B cell (primary cell): ENCODE data around the gene ITPK1. TPM values are rescaled to one million over a fixed set of nuclear protein-coding genes. Genes with fewer than 3 reads are reported as not detected.
A peak's percentile ranks its signal among the peaks of the same experiment; 100 is the strongest.

Source experiments
- ATAC-seq: fragments of 200-7000 bp; cut with Tn5 transposase; one replicate; pipeline ENCODE4 v1.10.0; 2021; ENCODE audit warnings: low read depth, mild to moderate bottlenecking, moderate number of reproducible peaks, moderate library complexity
- CTCF ChIA-PET: fragments of 350-600 bp; sonication (Branson Sonifier 250); formaldehyde crosslinking; loops from one replicate; lab custom pipeline; 2021; ENCODE audit warnings: antibody characterized with exemption, inconsistent platforms; lab: Charles Lee
- POLR2A ChIA-PET: fragments of 350-600 bp; sonication (Branson Sonifier 250); formaldehyde crosslinking; loops from one replicate; lab custom pipeline; 2021; ENCODE audit warnings: antibody characterized with exemption; lab: Charles Lee
- DNase-seq: peaks from one replicate; pipeline ENCODE4 v3.0.0; 2013
- H2AFZ ChIP-seq: 2 replicates; pipeline ENCODE4 v1.6.1; 2012; ENCODE audit warnings: mild to moderate bottlenecking, low read depth, low read length; ENCODE audit not compliant: insufficient read depth, poor library complexity, severe bottlenecking
- H3K27ac ChIP-seq, 2 donors: 1 replicate in 1 of 2; 2 replicates in 1 of 2; pipeline ENCODE4 v1.5.1; 2012 to 2013; ENCODE audit warnings: low read length in 2 of 2, mild to moderate bottlenecking in 2 of 2, moderate library complexity in 1 of 2
- H3K27me3 ChIP-seq, 4 experiments: fragments of 200-600 bp in 1 of 4; sonication (generic) in 1 of 4; replicated peaks in 1 of 4; 1 replicate in 2 of 4; 2 replicates in 2 of 4; pipeline versions ENCODE4 v1.6.1 to v1.7.0; 2013 to 2016; ENCODE audit warnings: low read length in 3 of 4, mild to moderate bottlenecking in 2 of 4, mixed read lengths in 1 of 4, moderate library complexity in 1 of 4; ENCODE audit not compliant: insufficient read depth in 4 of 4, control insufficient read depth in 3 of 4; ENCODE audit errors: control extremely low read depth in 1 of 4
- H3K36me3 ChIP-seq, 2 experiments: replicated peaks in 1 of 2; 1 replicate in 1 of 2; 2 replicates in 1 of 2; pipeline versions ENCODE4 v1.6.1 to v1.7.1; 2013; ENCODE audit warnings: low read length in 1 of 2; ENCODE audit not compliant: insufficient read depth in 2 of 2, control insufficient read depth in 1 of 2; ENCODE audit errors: control extremely low read depth in 1 of 2, extremely low read depth in 1 of 2
- H3K4me1 ChIP-seq, 2 donors: fragments of 200-600 bp in 1 of 2; sonication (generic) in 1 of 2; 1 replicate in 1 of 2; 2 replicates in 1 of 2; pipeline versions ENCODE4 v1.5.1 to v1.6.1; 2013 to 2017; ENCODE audit warnings: low read length in 2 of 2; ENCODE audit not compliant: control insufficient read depth in 2 of 2, insufficient read depth in 2 of 2
- H3K4me2 ChIP-seq: replicated peaks from 2 replicates; pipeline ENCODE3; 2012; ENCODE audit warnings: mild to moderate bottlenecking, low read depth, low read length; ENCODE audit not compliant: poor library complexity, severe bottlenecking
- H3K4me3 ChIP-seq, 5 experiments: fragments of 200-600 bp in 1 of 5; sonication (generic) in 1 of 5; 1 replicate in 3 of 5; 2 replicates in 2 of 5; pipeline versions ENCODE4 v1.5.1 to v1.7.0; 2011 to 2016; ENCODE audit warnings: low read length in 4 of 5, mild to moderate bottlenecking in 4 of 5, low read depth in 2 of 5, control low read depth in 1 of 5, moderate library complexity in 1 of 5; ENCODE audit not compliant: insufficient read depth in 1 of 5; ENCODE audit errors: control extremely low read depth in 1 of 5, extremely low read depth in 1 of 5
- H3K79me2 ChIP-seq: fragments of 200-600 bp; sonication (generic); one replicate; pipeline ENCODE4 v1.6.0; 2016; ENCODE audit warnings: low read length; ENCODE audit not compliant: control insufficient read depth, insufficient read depth
- H3K9ac ChIP-seq: fragments of 200-600 bp; sonication (generic); 2 replicates; pipeline ENCODE4 v1.6.1; 2017; ENCODE audit warnings: mild to moderate bottlenecking, low read length, moderate library complexity
- H3K9me3 ChIP-seq, 3 donors: one replicate each; pipeline versions ENCODE4 v1.6.1 to v1.7.1; 2013; ENCODE audit warnings: low read length in 2 of 3; ENCODE audit not compliant: control insufficient read depth in 2 of 3, insufficient read depth in 1 of 3; ENCODE audit errors: control extremely low read depth in 1 of 3
- H4K20me1 ChIP-seq: 2 replicates; pipeline ENCODE4 v1.6.0; 2012; ENCODE audit warnings: mild to moderate bottlenecking, low read length; ENCODE audit not compliant: insufficient read depth, control insufficient read depth, poor library complexity, severe bottlenecking
- H3K27ac Mint-ChIP-seq: one replicate; pipeline ENCODE4 v1.8.0; 2021; ENCODE audit warnings: mixed read lengths
- H3K27me3 Mint-ChIP-seq: one replicate; pipeline ENCODE4 v1.8.0; 2021; ENCODE audit warnings: mixed read lengths
- H3K4me1 Mint-ChIP-seq: one replicate; pipeline ENCODE4 v1.8.0; 2021; ENCODE audit warnings: mixed read lengths
- H3K4me3 Mint-ChIP-seq: one replicate; pipeline ENCODE4 v1.8.0; 2021; ENCODE audit warnings: mixed read lengths
- H3K9me3 Mint-ChIP-seq: one replicate; pipeline ENCODE4 v1.8.0; 2022; ENCODE audit warnings: mixed read lengths; ENCODE audit not compliant: insufficient read depth
- EZH2 ChIP-seq: IDR thresholded peaks from 2 replicates; pipeline ENCODE4 v1.6.1; 2012; ENCODE audit warnings: borderline replicate concordance, low read depth, mild to moderate bottlenecking, moderate library complexity, low read length; ENCODE audit not compliant: insufficient read depth, poor library complexity, severe bottlenecking
- WGBS: methylation state at CpG from one replicate; pipeline ENCODE4 v1.1.5; 2013; ENCODE audit warnings: missing lambda C conversion rate; ENCODE audit not compliant: insufficient coverage; 5-methylcytosine and 5-hydroxymethylcytosine counted together
- intact Hi-C: fragments of 100-400 bp; cut with micrococcal nuclease; formaldehyde crosslinking; loops from one replicate; pipeline ENCODE4 v1.10.0; 2022
- polyA plus RNA-seq: library from polyadenylated mRNA; depleted of rRNA; stranded (reverse); fragments of >200 nt; gene quantifications from 2 replicates; pipeline ENCODE4 v1.2.3, GENCODE V29; 2012
- total RNA-seq, 2 donors: library from RNA; stranded (reverse); fragments of 120-200 nt in 1 of 2; gene quantifications; 1 replicate in 1 of 2; 2 replicates in 1 of 2; pipeline versions ENCODE4 v1.2.3 to v1.2.4, GENCODE V29; 2013 to 2022
- TF ChIP-seq, protein P1 (sequence below): fragments of 200-600 bp; IDR thresholded peaks from one replicate; pipeline ENCODE4 v1.8.0; 2022; ENCODE audit warnings: antibody characterized with exemption, mild to moderate bottlenecking

ITPK1 gene
- total and polyA plus RNA-seq, 2 donors (not counting 1 experiment from before 2014, with no cell fraction given), result 46.0 to 46.9 TPM

DNA sequence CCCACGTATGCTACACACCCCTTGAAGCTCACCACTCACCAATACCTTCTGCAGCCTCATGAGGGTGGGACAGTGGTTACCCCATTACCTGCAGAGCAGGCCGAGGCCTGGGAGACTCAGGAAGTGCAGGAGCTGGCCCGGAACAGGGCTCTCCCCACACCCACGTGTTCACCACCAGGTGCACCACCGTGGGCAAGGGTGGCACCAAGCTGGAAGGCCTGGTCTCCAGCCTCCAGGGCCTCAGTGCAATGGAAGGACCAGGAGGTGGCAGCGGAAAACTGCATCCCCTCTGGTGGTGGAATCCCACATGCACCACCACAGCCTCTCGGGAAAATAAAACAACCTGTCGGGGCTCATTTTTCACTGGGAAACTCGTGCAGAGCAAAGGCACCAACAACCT, 36.4 kb downstream of the ITPK1 start:
- Histone ChIP-seq H3K4me1 (peaks cover 20 to 52% of the 10 kb centered on the region in 2 donors), H3K4me3 (no peak overlapping the region), H3K79me2 (peaks cover 80% of the 10 kb centered on the region), H3K36me3 (no peaks in the 10 kb centered on the region), H4K20me1 (peaks cover 13% of the 10 kb centered on the region), H2AFZ (no peak overlapping the region), H3K9me3 (peaks cover 0 to 7% (median 0%) of the 10 kb centered on the region in 3 donors), H3K27me3 (no peaks in the 10 kb centered on the region), H3K9ac (no peak overlapping the region), H3K4me2 (no peak overlapping the region), H3K27ac (no peak overlapping the region)
- no peak overlapping the region for H3K4me3 Mint-ChIP-seq
- H3K9me3 Mint-ChIP-seq, result no peaks in the 10 kb centered on the region
- H3K27ac Mint-ChIP-seq, result no peak overlapping the region
- ATAC-seq, result no peak
- H3K4me1 Mint-ChIP-seq, result peaks cover 56% of the 10 kb centered on the region
- DNase-seq, result no peak
- CTCF ChIA-PET, result no interaction called here
- 80% methylated on average over 8 of the region's 9 CpGs for whole genome bisulfite sequencing
- POLR2A ChIA-PET, result no interaction called here
- intact Hi-C loops, result no loop called here
- no peaks in the 10 kb centered on the region for H3K27me3 Mint-ChIP-seq
- no peak for TF ChIP-seq EZH2
- TF ChIP-seq, protein P1, sequence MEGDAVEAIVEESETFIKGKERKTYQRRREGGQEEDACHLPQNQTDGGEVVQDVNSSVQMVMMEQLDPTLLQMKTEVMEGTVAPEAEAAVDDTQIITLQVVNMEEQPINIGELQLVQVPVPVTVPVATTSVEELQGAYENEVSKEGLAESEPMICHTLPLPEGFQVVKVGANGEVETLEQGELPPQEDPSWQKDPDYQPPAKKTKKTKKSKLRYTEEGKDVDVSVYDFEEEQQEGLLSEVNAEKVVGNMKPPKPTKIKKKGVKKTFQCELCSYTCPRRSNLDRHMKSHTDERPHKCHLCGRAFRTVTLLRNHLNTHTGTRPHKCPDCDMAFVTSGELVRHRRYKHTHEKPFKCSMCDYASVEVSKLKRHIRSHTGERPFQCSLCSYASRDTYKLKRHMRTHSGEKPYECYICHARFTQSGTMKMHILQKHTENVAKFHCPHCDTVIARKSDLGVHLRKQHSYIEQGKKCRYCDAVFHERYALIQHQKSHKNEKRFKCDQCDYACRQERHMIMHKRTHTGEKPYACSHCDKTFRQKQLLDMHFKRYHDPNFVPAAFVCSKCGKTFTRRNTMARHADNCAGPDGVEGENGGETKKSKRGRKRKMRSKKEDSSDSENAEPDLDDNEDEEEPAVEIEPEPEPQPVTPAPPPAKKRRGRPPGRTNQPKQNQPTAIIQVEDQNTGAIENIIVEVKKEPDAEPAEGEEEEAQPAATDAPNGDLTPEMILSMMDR, result no peak

DNA sequence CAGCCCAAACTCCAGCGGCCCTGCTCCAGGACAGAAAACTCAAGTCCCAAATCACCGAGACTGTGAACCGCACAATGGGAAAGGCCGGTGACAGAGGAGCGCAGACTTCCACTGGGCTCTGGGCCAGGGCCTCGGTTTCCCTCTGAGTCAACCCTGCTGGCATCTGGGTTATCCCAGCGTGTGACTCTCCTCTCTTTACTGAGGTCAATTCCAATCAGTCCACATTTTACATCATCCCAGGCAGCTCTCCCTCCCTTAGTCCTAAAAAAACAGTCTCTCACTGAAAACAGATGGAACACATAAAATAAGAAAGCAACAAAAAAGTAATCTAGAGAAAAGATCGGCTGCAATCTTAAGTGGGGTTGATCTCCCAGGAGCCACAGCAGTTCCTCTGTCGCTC, 36.9 kb downstream of the ITPK1 start:
- Histone ChIP-seq H2AFZ (no peak overlapping the region), H3K4me1 (peaks cover 24 to 57% of the 10 kb centered on the region in 2 donors), H3K36me3 (no peaks in the 10 kb centered on the region), H3K9me3 (peaks cover 0 to 5% (median 0%) of the 10 kb centered on the region in 3 donors), H4K20me1 (peaks cover 9% of the 10 kb centered on the region), H3K27me3 (no peaks in the 10 kb centered on the region), H3K4me3 (no peak overlapping the region), H3K4me2 (no peak overlapping the region), H3K79me2 (peaks cover 77% of the 10 kb centered on the region), H3K27ac (no peak overlapping the region), H3K9ac (no peak overlapping the region)
- H3K4me1 Mint-ChIP-seq, result peaks cover 61% of the 10 kb centered on the region
- DNase-seq (no peak), ATAC-seq (no peak)
- H3K9me3 Mint-ChIP-seq, result no peaks in the 10 kb centered on the region
- intact Hi-C loops, result no loop called here
- no peaks in the 10 kb centered on the region for H3K27me3 Mint-ChIP-seq
- TF ChIP-seq, protein P1, result no peak
- TF ChIP-seq EZH2, result no peak
- peak overlapping the region; percentile 53 for H3K27ac Mint-ChIP-seq
- CTCF ChIA-PET, result interaction anchor here (1.3 kb wide), 1 partner anchor 35 kb away, joined by 7 read pairs; no protein-coding TSS in a partner anchor
- no peak overlapping the region for H3K4me3 Mint-ChIP-seq
- WGBS, result 95% methylated on average over 8 of the region's 9 CpGs
- POLR2A ChIA-PET, result no interaction called here
